ENCODE measurements around the gene JUP. TPM values are rescaled to one million over a fixed set of nuclear protein-coding genes. Genes with fewer than 3 reads are reported as not detected.
A peak's percentile ranks its signal among the peaks of the same experiment; 100 is the strongest.

JUP gene
- total RNA-seq, 2 experiments from 2014 or later, result 40.5 to 62.0 TPM

GRCh38 chr17:41734139-41734948 lies 52.2 kb downstream of the JUP start, which contains the start of gene HAP1:
Gene HAP1, minus strand, starts transcription at chr17:41734643. Its CDS starts 9 bp downstream, at chr17:41734634.
- H3K9me2 ChIP-seq (ENCODE audit: insufficient read depth, low read length), result no peaks in the 10 kb centered on the region
- TF ChIP-seq EZH2phosphoT487 (IDR thresholded peaks at IDR 0.05; ENCODE audit: borderline replicate concordance, low read depth, low read length) (0 out of 2 replicates have a peak, but pooled peaks have one; percentile 57), CTCF (conservative IDR thresholded peaks at IDR 0.05; ENCODE audit: low read length) (no peak)
- no peak within 1 kb of the TSS for H3K4me3 ChIP-seq (ENCODE audit: low read depth, low read length, poor library complexity, severe bottlenecking)
- intact Hi-C loops (cut with micrococcal nuclease; ENCODE audit: unreplicated experiment), result loop anchor here (10.0 kb wide), 1 partner anchor 380 kb away; the partner anchor contains the start of gene DHX58
- no peaks in the 10 kb centered on the region for H3K9me3 ChIP-seq (ENCODE audit: low read length)
- ChIA-PET POLR2A (no interaction called here), CTCF (ENCODE audit: unreplicated experiment) (no interaction called here)
- no peak for DNase-seq (ENCODE audit: low spot score)
- peaks cover 11% of the 10 kb centered on the region for H3K4me1 ChIP-seq (ENCODE audit: insufficient read depth, low read length, poor library complexity, severe bottlenecking)
- no TSS peak for BruUV-seq (replicated peaks)
- H3K36me3 ChIP-seq (ENCODE audit: insufficient read depth, low read length), result no peaks in the 10 kb centered on the region
- H2AFZ ChIP-seq (ENCODE audit: low read length), result no peak within 1 kb of the TSS
- H3K79me2 ChIP-seq (ENCODE audit: insufficient read depth, low read depth, low read length), result no peaks in the 10 kb centered on the region
- H3K4me2 ChIP-seq (ENCODE audit: low read length), result peak within 1 kb of the TSS; percentile 15; the same call in 1 of the 2 replicates
- no peak within 1 kb of the TSS for H3K27ac ChIP-seq (ENCODE audit: low read depth, low read length, poor library complexity, severe bottlenecking)
- no peaks in the 10 kb centered on the region for H4K20me1 ChIP-seq (ENCODE audit: insufficient read depth, low read length)

- no TSS peak for BruUV-seq (replicated peaks)
- Histone ChIP-seq H3K4me2 (ENCODE audit: low read length) (no peak overlapping the region), H4K20me1 (ENCODE audit: insufficient read depth, low read length) (no peaks in the 10 kb centered on the region), H3K9me2 (ENCODE audit: insufficient read depth, low read length) (no peaks in the 10 kb centered on the region), H3K79me2 (ENCODE audit: insufficient read depth, low read depth, low read length) (no peaks in the 10 kb centered on the region), H3K27ac (ENCODE audit: low read depth, low read length, poor library complexity, severe bottlenecking) (no peak overlapping the region), H2AFZ (ENCODE audit: low read length) (no peak overlapping the region), H3K36me3 (ENCODE audit: insufficient read depth, low read length) (no peaks in the 10 kb centered on the region), H3K4me1 (ENCODE audit: insufficient read depth, low read length, poor library complexity, severe bottlenecking) (peaks cover 11% of the 10 kb centered on the region), H3K9me3 (ENCODE audit: low read length) (no peaks in the 10 kb centered on the region), H3K4me3 (ENCODE audit: low read depth, low read length, poor library complexity, severe bottlenecking) (no peak overlapping the region)
- intact Hi-C loops (cut with micrococcal nuclease; ENCODE audit: unreplicated experiment), result loop anchor here (10.0 kb wide), 1 partner anchor 381 kb away; the partner anchor contains the start of gene DHX58
- no peak for TF ChIP-seq EZH2phosphoT487 (IDR thresholded peaks at IDR 0.05; ENCODE audit: borderline replicate concordance, low read depth, low read length)
- DNase-seq (ENCODE audit: low spot score), result no peak
- CTCF ChIA-PET (ENCODE audit: unreplicated experiment), result no interaction called here
- POLR2A ChIA-PET, result interaction anchor here (0.6 kb wide), 1 partner anchor 12 kb away, joined by 4 read pairs; no protein-coding TSS in a partner anchor
Measured at GRCh38 chr17:41733348-41734138, 53.0 kb downstream of the JUP start.

GRCh38 chr17:41731836-41732235 lies 54.7 kb downstream of the JUP start:
- Histone ChIP-seq H3K36me3 (ENCODE audit: insufficient read depth, low read length) (no peaks in the 10 kb centered on the region), H3K9me2 (ENCODE audit: insufficient read depth, low read length) (no peaks in the 10 kb centered on the region), H3K79me2 (ENCODE audit: insufficient read depth, low read depth, low read length) (no peaks in the 10 kb centered on the region), H2AFZ (ENCODE audit: low read length) (no peak overlapping the region), H3K9me3 (ENCODE audit: low read length) (no peaks in the 10 kb centered on the region), H3K4me1 (ENCODE audit: insufficient read depth, low read length, poor library complexity, severe bottlenecking) (peaks cover 7% of the 10 kb centered on the region), H3K27ac (ENCODE audit: low read depth, low read length, poor library complexity, severe bottlenecking) (no peak overlapping the region), H4K20me1 (ENCODE audit: insufficient read depth, low read length) (no peaks in the 10 kb centered on the region), H3K4me2 (ENCODE audit: low read length) (no peak overlapping the region), H3K4me3 (ENCODE audit: low read depth, low read length, poor library complexity, severe bottlenecking) (no peak overlapping the region)
- intact Hi-C loops (cut with micrococcal nuclease; ENCODE audit: unreplicated experiment), result loop anchor here (10.0 kb wide), 1 partner anchor 383 kb away; the partner anchor contains the start of gene DHX58
- TF ChIP-seq CTCF (conservative IDR thresholded peaks at IDR 0.05; ENCODE audit: low read length) (no peak), EZH2phosphoT487 (IDR thresholded peaks at IDR 0.05; ENCODE audit: borderline replicate concordance, low read depth, low read length) (no peak)
- POLR2A ChIA-PET, result interaction anchor here (0.6 kb wide), 2 partner anchors 139 to 234 kb away, joined by 3 to 5 read pairs; no protein-coding TSS in a partner anchor
- no TSS peak for BruUV-seq (replicated peaks)
- CTCF ChIA-PET (ENCODE audit: unreplicated experiment), result no interaction called here
- peak; percentile 33 for DNase-seq (ENCODE audit: low spot score)

All from OCI-LY7 (cell line).